Measurements from ENCODE around the gene GABRR3. TPM values are rescaled to one million over a fixed set of nuclear protein-coding genes. Genes with fewer than 3 reads are reported as not detected.

The GABRR3 gene
- total RNA-seq, 2 donors from 2014 or later: not detected

- H3K9me3 ChIP-seq (ENCODE audit: control insufficient read depth, low read length, poor library complexity, severe bottlenecking): no peaks in the 10 kb centered on the region
- Mint-ChIP-seq H3K27me3 (no peaks in the 10 kb centered on the region), H3K27ac (peak within 1 kb of the TSS; percentile 84), H3K36me3 (ENCODE audit: low read depth) (peaks cover 2% of the 10 kb centered on the region), H3K4me1 (peaks cover 50% of the 10 kb centered on the region), H3K4me3 (peak within 1 kb of the TSS; percentile 93)
- DNase-seq (peak; percentile 58 to 66 (median 58)), ATAC-seq (peak; percentile 96)
These were observed 63.2 kb downstream of the GABRR3 start, which contains the start of gene RIOX2 for GRCh38 chr3:97971679-97972567. Gene RIOX2, minus strand, starts transcription at chr3:97972431. Its CDS starts 4,838 bp downstream, at chr3:97967593.

GRCh38 chr3:97970956-97971620, 64.0 kb downstream of the GABRR3 start:
- DNase-seq: no peak
- no peaks in the 10 kb centered on the region for H3K9me3 ChIP-seq (ENCODE audit: control insufficient read depth, low read length, poor library complexity, severe bottlenecking)
- Mint-ChIP-seq H3K27ac (peak overlapping the region; percentile 84), H3K27me3 (no peaks in the 10 kb centered on the region), H3K36me3 (ENCODE audit: low read depth) (peaks cover 2% of the 10 kb centered on the region), H3K4me3 (peak overlapping the region; percentile 93), H3K4me1 (peaks cover 50% of the 10 kb centered on the region)
- no peak for ATAC-seq

GRCh38 chr3:97970156-97970555, 65.0 kb downstream of the GABRR3 start:
- Mint-ChIP-seq H3K27me3 (no peaks in the 10 kb centered on the region), H3K36me3 (ENCODE audit: low read depth) (peaks cover 2% of the 10 kb centered on the region), H3K27ac (peak overlapping the region; percentile 84), H3K4me3 (peak overlapping the region; percentile 93), H3K4me1 (peaks cover 53% of the 10 kb centered on the region)
- ATAC-seq (no peak), DNase-seq (no peak)
- H3K9me3 ChIP-seq (ENCODE audit: control insufficient read depth, low read length, poor library complexity, severe bottlenecking): no peaks in the 10 kb centered on the region

GRCh38 chr3:97969541-97969940, 65.6 kb downstream of the GABRR3 start:
- Mint-ChIP-seq H3K4me1 (peaks cover 52% of the 10 kb centered on the region), H3K27me3 (no peaks in the 10 kb centered on the region), H3K4me3 (no peak overlapping the region), H3K27ac (peak overlapping the region; percentile 84), H3K36me3 (ENCODE audit: low read depth) (peaks cover 2% of the 10 kb centered on the region)
- DNase-seq (no peak), ATAC-seq (no peak)
- no peaks in the 10 kb centered on the region for H3K9me3 ChIP-seq (ENCODE audit: control insufficient read depth, low read length, poor library complexity, severe bottlenecking)

GRCh38 chr3:97968376-97968775, 66.7 kb downstream of the GABRR3 start:
- Mint-ChIP-seq H3K27ac (peak overlapping the region; percentile 84), H3K27me3 (no peaks in the 10 kb centered on the region), H3K4me3 (no peak overlapping the region), H3K4me1 (peaks cover 58% of the 10 kb centered on the region), H3K36me3 (ENCODE audit: low read depth) (peaks cover 5% of the 10 kb centered on the region)
- ATAC-seq (no peak), DNase-seq (no peak)
- H3K9me3 ChIP-seq (ENCODE audit: control insufficient read depth, low read length, poor library complexity, severe bottlenecking): no peaks in the 10 kb centered on the region

- Mint-ChIP-seq H3K4me1 (peaks cover 58% of the 10 kb centered on the region), H3K36me3 (ENCODE audit: low read depth) (peaks cover 5% of the 10 kb centered on the region), H3K4me3 (no peak overlapping the region), H3K27ac (peak overlapping the region; percentile 84), H3K27me3 (no peaks in the 10 kb centered on the region)
- no peaks in the 10 kb centered on the region for H3K9me3 ChIP-seq (ENCODE audit: control insufficient read depth, low read length, poor library complexity, severe bottlenecking)
- no peak for ATAC-seq
- DNase-seq: no peak
These were observed 67.1 kb downstream of the GABRR3 start for GRCh38 chr3:97967966-97968365.

- no peak for ATAC-seq
- no peak overlapping the region for H3K27ac Mint-ChIP-seq
These were observed 73.9 kb downstream of the GABRR3 start for GRCh38 chr3:97960993-97961766.

GRCh38 chr3:97960551-97960950, 74.6 kb downstream of the GABRR3 start:
- Mint-ChIP-seq H3K27me3 (no peaks in the 10 kb centered on the region), H3K36me3 (ENCODE audit: low read depth) (peaks cover 10% of the 10 kb centered on the region), H3K4me1 (peaks cover 17% of the 10 kb centered on the region), H3K27ac (no peak overlapping the region), H3K4me3 (no peak overlapping the region)
- H3K9me3 ChIP-seq (ENCODE audit: control insufficient read depth, low read length, poor library complexity, severe bottlenecking): no peaks in the 10 kb centered on the region
- ATAC-seq (no peak), DNase-seq (no peak)

More at GRCh38 chr3:97960993-97961766, 73.9 kb downstream of the GABRR3 start:
- H3K4me3 Mint-ChIP-seq: no peak overlapping the region
- no peaks in the 10 kb centered on the region for H3K9me3 ChIP-seq (ENCODE audit: control insufficient read depth, low read length, poor library complexity, severe bottlenecking)
- DNase-seq: no peak
- peaks cover 10% of the 10 kb centered on the region for H3K36me3 Mint-ChIP-seq (ENCODE audit: low read depth)
- H3K4me1 Mint-ChIP-seq: peaks cover 20% of the 10 kb centered on the region
- H3K27me3 Mint-ChIP-seq: no peaks in the 10 kb centered on the region

- Mint-ChIP-seq H3K36me3 (ENCODE audit: low read depth) (peaks cover 10% of the 10 kb centered on the region), H3K4me3 (no peak overlapping the region), H3K27me3 (no peaks in the 10 kb centered on the region), H3K4me1 (peaks cover 16% of the 10 kb centered on the region), H3K27ac (no peak overlapping the region)
- DNase-seq (no peak), ATAC-seq (no peak)
- no peaks in the 10 kb centered on the region for H3K9me3 ChIP-seq (ENCODE audit: control insufficient read depth, low read length, poor library complexity, severe bottlenecking)
These were observed 75.2 kb downstream of the GABRR3 start for GRCh38 chr3:97959872-97960271.

GRCh38 chr3:97958796-97959195, 76.3 kb downstream of the GABRR3 start:
- Mint-ChIP-seq H3K36me3 (ENCODE audit: low read depth) (peaks cover 7% of the 10 kb centered on the region), H3K27ac (no peak overlapping the region), H3K4me3 (no peak overlapping the region), H3K27me3 (no peaks in the 10 kb centered on the region), H3K4me1 (peaks cover 10% of the 10 kb centered on the region)
- DNase-seq (no peak), ATAC-seq (no peak)
- no peaks in the 10 kb centered on the region for H3K9me3 ChIP-seq (ENCODE audit: control insufficient read depth, low read length, poor library complexity, severe bottlenecking)

- no peaks in the 10 kb centered on the region for H3K9me3 ChIP-seq (ENCODE audit: control insufficient read depth, low read length, poor library complexity, severe bottlenecking)
- Mint-ChIP-seq H3K4me3 (no peak overlapping the region), H3K4me1 (peaks cover 6% of the 10 kb centered on the region), H3K27me3 (no peaks in the 10 kb centered on the region), H3K27ac (no peak overlapping the region), H3K36me3 (ENCODE audit: low read depth) (peaks cover 6% of the 10 kb centered on the region)
- ATAC-seq: no peak
- no peak for DNase-seq
These were observed 76.7 kb downstream of the GABRR3 start for GRCh38 chr3:97958396-97958795.

- Mint-ChIP-seq H3K27ac (no peak overlapping the region), H3K4me3 (no peak overlapping the region), H3K4me1 (peaks cover 6% of the 10 kb centered on the region), H3K36me3 (ENCODE audit: low read depth) (peaks cover 9% of the 10 kb centered on the region), H3K27me3 (no peaks in the 10 kb centered on the region)
- no peak for DNase-seq
- no peaks in the 10 kb centered on the region for H3K9me3 ChIP-seq (ENCODE audit: control insufficient read depth, low read length, poor library complexity, severe bottlenecking)
- no peak for ATAC-seq
These were observed 77.4 kb downstream of the GABRR3 start for GRCh38 chr3:97957617-97958311.

All from T-helper 17 cell (primary cell).